Hematopoietic multipotent progenitor cell treated with erythropoietin and hydrocortisone succinate and interleukin-3 and kit ligand, for 15 days (in vitro differentiated cells): ENCODE measurements around the gene IFNA6.
A peak's percentile ranks its signal among the peaks of the same experiment; 100 is the strongest.

Source experiments
- DNase-seq: peaks from one replicate; pipeline ENCODE4 v3.0.0-alpha.2; 2015; ENCODE audit warnings: low spot score

The IFNA6 gene

GRCh38 chr9:21331676-21332402 lies 18.8 kb downstream of the IFNA6 start:
- no peak for DNase-seq

GRCh38 chr9:21326526-21327139 lies 24.1 kb downstream of the IFNA6 start:
- peak; percentile 65 for DNase-seq

- no peak for DNase-seq
Measured at GRCh38 chr9:21324047-21324446, 26.6 kb downstream of the IFNA6 start.

- DNase-seq, result no peak
Measured at GRCh38 chr9:21322911-21323461, 27.7 kb downstream of the IFNA6 start.

- DNase-seq, result no peak
Measured at GRCh38 chr9:21320465-21320864, 30.2 kb downstream of the IFNA6 start.

GRCh38 chr9:21317956-21318923 lies 32.4 kb downstream of the IFNA6 start:
- peak; percentile 45 for DNase-seq

- no peak for DNase-seq
Measured at GRCh38 chr9:21316860-21317259, 33.8 kb downstream of the IFNA6 start.

- DNase-seq, result no peak
Measured at GRCh38 chr9:21316032-21316842, 34.5 kb downstream of the IFNA6 start.

- DNase-seq, result no peak
Measured at GRCh38 chr9:21314152-21314551, 36.5 kb downstream of the IFNA6 start.

GRCh38 chr9:21311889-21312288 lies 38.8 kb downstream of the IFNA6 start:
- DNase-seq, result no peak

- DNase-seq, result no peak
Measured at GRCh38 chr9:21305213-21305612, 45.5 kb downstream of the IFNA6 start, which contains the start of gene IFNA5. Gene IFNA5 (minus strand): TSS chr9:21305313. CDS start chr9:21305256, 57 bp downstream.
